Measurements from ENCODE around the gene SPATA31D4. TPM values are rescaled to one million over a fixed set of nuclear protein-coding genes. Genes with fewer than 3 reads are reported as not detected.
"Not testable (repeated sequence)": the region's sequence is repeated elsewhere in the genome, so short reads cannot be mapped to it uniquely, and the experiment has no call there.

The SPATA31D4 gene
- polyA plus RNA-seq, 1 experiment = not detected

- H3K27me3 ChIP-seq (ENCODE audit: control insufficient read depth, insufficient read depth, low read length); H3K4me3 ChIP-seq (ENCODE audit: low read depth, low read length); DNase-seq (ENCODE audit: low read depth); H3K36me3 ChIP-seq (ENCODE audit: control insufficient read depth, insufficient read depth, low read length); CTCF ChIA-PET; POLR2A ChIA-PET: not testable (repeated sequence)
These were observed 15.2 kb downstream of the SPATA31D4 start, which contains the start of gene SPATA31D3 for GRCh38 chr9:81943393-81943792. Gene SPATA31D3, plus strand, starts transcription at chr9:81943500. Its CDS starts 86 bp downstream, at chr9:81943586.

GRCh38 chr9:81948650-81949049, 20.4 kb downstream of the SPATA31D4 start:
- H3K36me3 ChIP-seq (ENCODE audit: control insufficient read depth, insufficient read depth, low read length); POLR2A ChIA-PET: not testable (repeated sequence)

GRCh38 chr9:81953096-81953495, 24.9 kb downstream of the SPATA31D4 start:
- ChIA-PET POLR2A (no interaction called here), CTCF (no interaction called here)
- H3K36me3 ChIP-seq (ENCODE audit: control insufficient read depth, insufficient read depth, low read length) = no peaks in the 10 kb centered on the region
- no peak for TF ChIP-seq CTCF (IDR thresholded peaks at IDR 0.05; ENCODE audit: insufficient read depth, low read depth, low read length)
- H3K4me3 ChIP-seq (ENCODE audit: low read depth, low read length) = no peak overlapping the region
- DNase-seq (ENCODE audit: low read depth) = no peak
- H3K27me3 ChIP-seq (ENCODE audit: control insufficient read depth, insufficient read depth, low read length) = no peaks in the 10 kb centered on the region; the same call in 1 of the 2 replicates

More at GRCh38 chr9:81948650-81949049, 20.4 kb downstream of the SPATA31D4 start:
- DNase-seq (ENCODE audit: low read depth); CTCF ChIA-PET; H3K4me3 ChIP-seq (ENCODE audit: low read depth, low read length); H3K27me3 ChIP-seq (ENCODE audit: control insufficient read depth, insufficient read depth, low read length): not testable (repeated sequence)

- TF ChIP-seq CTCF (IDR thresholded peaks at IDR 0.05; ENCODE audit: insufficient read depth, low read depth, low read length) = no peak
- no peak for DNase-seq (ENCODE audit: low read depth)
- H3K36me3 ChIP-seq (ENCODE audit: control insufficient read depth, insufficient read depth, low read length) = no peaks in the 10 kb centered on the region
- ChIA-PET CTCF (no interaction called here), POLR2A (no interaction called here)
- no peak overlapping the region for H3K4me3 ChIP-seq (ENCODE audit: low read depth, low read length)
- no peaks in the 10 kb centered on the region; the same call in 1 of the 2 replicates for H3K27me3 ChIP-seq (ENCODE audit: control insufficient read depth, insufficient read depth, low read length)
These were observed 27.4 kb downstream of the SPATA31D4 start for GRCh38 chr9:81955625-81956024.

GRCh38 chr9:81964218-81965171, 36.3 kb downstream of the SPATA31D4 start:
- no peak for TF ChIP-seq CTCF (IDR thresholded peaks at IDR 0.05; ENCODE audit: insufficient read depth, low read depth, low read length)
- Histone ChIP-seq H3K36me3 (ENCODE audit: control insufficient read depth, insufficient read depth, low read length) (no peaks in the 10 kb centered on the region), H3K27me3 (ENCODE audit: control insufficient read depth, insufficient read depth, low read length) (peaks cover 2% of the 10 kb centered on the region; the same call in 1 of the 2 replicates), H3K4me3 (ENCODE audit: low read depth, low read length) (no peak overlapping the region)
- ChIA-PET POLR2A (no interaction called here), CTCF (no interaction called here)
- peak; percentile 64 for DNase-seq (ENCODE audit: low read depth)

- no peak for TF ChIP-seq CTCF (IDR thresholded peaks at IDR 0.05; ENCODE audit: insufficient read depth, low read depth, low read length)
- no peak for DNase-seq (ENCODE audit: low read depth)
- Histone ChIP-seq H3K27me3 (ENCODE audit: control insufficient read depth, insufficient read depth, low read length) (peaks cover 2% of the 10 kb centered on the region; the same call in 1 of the 2 replicates), H3K4me3 (ENCODE audit: low read depth, low read length) (no peak overlapping the region), H3K36me3 (ENCODE audit: control insufficient read depth, insufficient read depth, low read length) (no peaks in the 10 kb centered on the region)
- ChIA-PET POLR2A (no interaction called here), CTCF (no interaction called here)
These were observed 39.8 kb downstream of the SPATA31D4 start for GRCh38 chr9:81968026-81968425.

Measured in BJ (cell line).